B cell (primary cell): ENCODE results near the gene QPCT. TPM values are rescaled to one million over a fixed set of nuclear protein-coding genes. Genes with fewer than 3 reads are reported as not detected.

Source experiments
- ATAC-seq: fragments of 200-7000 bp; cut with Tn5 transposase; one replicate; pipeline ENCODE4 v1.10.0; 2021; ENCODE audit warnings: low read depth, mild to moderate bottlenecking, moderate number of reproducible peaks, moderate library complexity
- CTCF ChIA-PET: fragments of 350-600 bp; sonication (Branson Sonifier 250); formaldehyde crosslinking; loops from one replicate; lab custom pipeline; 2021; ENCODE audit warnings: antibody characterized with exemption, inconsistent platforms; lab: Charles Lee
- POLR2A ChIA-PET: fragments of 350-600 bp; sonication (Branson Sonifier 250); formaldehyde crosslinking; loops from one replicate; lab custom pipeline; 2021; ENCODE audit warnings: antibody characterized with exemption; lab: Charles Lee
- DNase-seq: peaks from one replicate; pipeline ENCODE4 v3.0.0; 2013
- H2AFZ ChIP-seq: 2 replicates; pipeline ENCODE4 v1.6.1; 2012; ENCODE audit warnings: mild to moderate bottlenecking, low read depth, low read length; ENCODE audit not compliant: insufficient read depth, poor library complexity, severe bottlenecking
- H3K27ac ChIP-seq, 2 donors: 1 replicate in 1 of 2; 2 replicates in 1 of 2; pipeline ENCODE4 v1.5.1; 2012 to 2013; ENCODE audit warnings: low read length in 2 of 2, mild to moderate bottlenecking in 2 of 2, moderate library complexity in 1 of 2
- H3K27me3 ChIP-seq, 4 experiments: fragments of 200-600 bp in 1 of 4; sonication (generic) in 1 of 4; replicated peaks in 1 of 4; 1 replicate in 2 of 4; 2 replicates in 2 of 4; pipeline versions ENCODE4 v1.6.1 to v1.7.0; 2013 to 2016; ENCODE audit warnings: low read length in 3 of 4, mild to moderate bottlenecking in 2 of 4, mixed read lengths in 1 of 4, moderate library complexity in 1 of 4; ENCODE audit not compliant: insufficient read depth in 4 of 4, control insufficient read depth in 3 of 4; ENCODE audit errors: control extremely low read depth in 1 of 4
- H3K36me3 ChIP-seq, 2 experiments: replicated peaks in 1 of 2; 1 replicate in 1 of 2; 2 replicates in 1 of 2; pipeline versions ENCODE4 v1.6.1 to v1.7.1; 2013; ENCODE audit warnings: low read length in 1 of 2; ENCODE audit not compliant: insufficient read depth in 2 of 2, control insufficient read depth in 1 of 2; ENCODE audit errors: control extremely low read depth in 1 of 2, extremely low read depth in 1 of 2
- H3K4me1 ChIP-seq, 2 donors: fragments of 200-600 bp in 1 of 2; sonication (generic) in 1 of 2; 1 replicate in 1 of 2; 2 replicates in 1 of 2; pipeline versions ENCODE4 v1.5.1 to v1.6.1; 2013 to 2017; ENCODE audit warnings: low read length in 2 of 2; ENCODE audit not compliant: control insufficient read depth in 2 of 2, insufficient read depth in 2 of 2
- H3K4me2 ChIP-seq: replicated peaks from 2 replicates; pipeline ENCODE3; 2012; ENCODE audit warnings: mild to moderate bottlenecking, low read depth, low read length; ENCODE audit not compliant: poor library complexity, severe bottlenecking
- H3K4me3 ChIP-seq, 5 experiments: fragments of 200-600 bp in 1 of 5; sonication (generic) in 1 of 5; 1 replicate in 3 of 5; 2 replicates in 2 of 5; pipeline versions ENCODE4 v1.5.1 to v1.7.0; 2011 to 2016; ENCODE audit warnings: low read length in 4 of 5, mild to moderate bottlenecking in 4 of 5, low read depth in 2 of 5, control low read depth in 1 of 5, moderate library complexity in 1 of 5; ENCODE audit not compliant: insufficient read depth in 1 of 5; ENCODE audit errors: control extremely low read depth in 1 of 5, extremely low read depth in 1 of 5
- H3K79me2 ChIP-seq: fragments of 200-600 bp; sonication (generic); one replicate; pipeline ENCODE4 v1.6.0; 2016; ENCODE audit warnings: low read length; ENCODE audit not compliant: control insufficient read depth, insufficient read depth
- H3K9ac ChIP-seq: fragments of 200-600 bp; sonication (generic); 2 replicates; pipeline ENCODE4 v1.6.1; 2017; ENCODE audit warnings: mild to moderate bottlenecking, low read length, moderate library complexity
- H3K9me3 ChIP-seq, 3 donors: one replicate each; pipeline versions ENCODE4 v1.6.1 to v1.7.1; 2013; ENCODE audit warnings: low read length in 2 of 3; ENCODE audit not compliant: control insufficient read depth in 2 of 3, insufficient read depth in 1 of 3; ENCODE audit errors: control extremely low read depth in 1 of 3
- H4K20me1 ChIP-seq: 2 replicates; pipeline ENCODE4 v1.6.0; 2012; ENCODE audit warnings: mild to moderate bottlenecking, low read length; ENCODE audit not compliant: insufficient read depth, control insufficient read depth, poor library complexity, severe bottlenecking
- H3K27ac Mint-ChIP-seq: one replicate; pipeline ENCODE4 v1.8.0; 2021; ENCODE audit warnings: mixed read lengths
- H3K27me3 Mint-ChIP-seq: one replicate; pipeline ENCODE4 v1.8.0; 2021; ENCODE audit warnings: mixed read lengths
- H3K4me1 Mint-ChIP-seq: one replicate; pipeline ENCODE4 v1.8.0; 2021; ENCODE audit warnings: mixed read lengths
- H3K4me3 Mint-ChIP-seq: one replicate; pipeline ENCODE4 v1.8.0; 2021; ENCODE audit warnings: mixed read lengths
- H3K9me3 Mint-ChIP-seq: one replicate; pipeline ENCODE4 v1.8.0; 2022; ENCODE audit warnings: mixed read lengths; ENCODE audit not compliant: insufficient read depth
- EZH2 ChIP-seq: IDR thresholded peaks from 2 replicates; pipeline ENCODE4 v1.6.1; 2012; ENCODE audit warnings: borderline replicate concordance, low read depth, mild to moderate bottlenecking, moderate library complexity, low read length; ENCODE audit not compliant: insufficient read depth, poor library complexity, severe bottlenecking
- WGBS: methylation state at CpG from one replicate; pipeline ENCODE4 v1.1.5; 2013; ENCODE audit warnings: missing lambda C conversion rate; ENCODE audit not compliant: insufficient coverage; 5-methylcytosine and 5-hydroxymethylcytosine counted together
- intact Hi-C: fragments of 100-400 bp; cut with micrococcal nuclease; formaldehyde crosslinking; loops from one replicate; pipeline ENCODE4 v1.10.0; 2022
- polyA plus RNA-seq: library from polyadenylated mRNA; depleted of rRNA; stranded (reverse); fragments of >200 nt; gene quantifications from 2 replicates; pipeline ENCODE4 v1.2.3, GENCODE V29; 2012
- total RNA-seq, 2 donors: library from RNA; stranded (reverse); fragments of 120-200 nt in 1 of 2; gene quantifications; 1 replicate in 1 of 2; 2 replicates in 1 of 2; pipeline versions ENCODE4 v1.2.3 to v1.2.4, GENCODE V29; 2013 to 2022
- TF ChIP-seq, protein P1 (sequence below): fragments of 200-600 bp; IDR thresholded peaks from one replicate; pipeline ENCODE4 v1.8.0; 2022; ENCODE audit warnings: antibody characterized with exemption, mild to moderate bottlenecking

Gene QPCT
- total and polyA plus RNA-seq, 2 donors (not counting 1 experiment from before 2014, with no cell fraction given), result 0.48 to 2.1 TPM

DNA sequence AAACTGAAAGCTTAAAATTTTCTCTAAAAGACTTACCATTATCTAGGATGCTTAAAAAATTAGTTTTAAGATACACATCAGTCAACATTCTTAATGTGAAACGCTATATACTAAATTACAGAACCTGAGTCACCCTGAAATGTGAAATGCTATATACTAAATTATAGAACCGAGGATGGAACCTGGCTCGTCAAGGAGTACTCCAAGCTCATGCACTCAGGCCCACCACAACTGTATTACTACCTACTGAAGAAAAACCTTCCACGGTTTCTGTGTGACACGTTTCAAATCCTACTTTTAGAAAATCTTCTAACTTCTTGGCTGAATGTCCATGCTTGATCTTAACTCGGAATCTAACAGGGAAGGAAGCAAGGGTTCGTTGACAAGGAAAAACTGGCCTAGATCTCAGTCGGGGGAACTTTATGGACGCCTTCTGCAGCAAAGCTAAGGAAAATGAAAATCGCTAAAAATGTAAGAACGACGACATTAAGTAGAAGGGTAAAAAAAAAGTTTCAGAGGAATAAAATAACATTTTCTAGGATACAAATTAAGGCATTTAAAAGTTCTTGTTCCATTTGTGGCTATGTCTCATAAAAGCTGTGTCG is 21.2 kb upstream of the QPCT start:
- Histone ChIP-seq H3K9me3 (no peaks in the 10 kb centered on the region), H3K79me2 (peaks cover 57% of the 10 kb centered on the region), H3K27me3 (no peaks in the 10 kb centered on the region), H3K4me1 (peaks cover 43 to 54% of the 10 kb centered on the region in 2 donors), H4K20me1 (peaks cover 6% of the 10 kb centered on the region), H3K4me3 (peak overlapping the region; percentile 82 to 91 (median 86)), H2AFZ (peak overlapping the region; percentile 86), H3K36me3 (no peaks in the 10 kb centered on the region), H3K4me2 (peak overlapping the region; percentile 73), H3K9ac (peak overlapping the region; percentile 85), H3K27ac (peak overlapping the region; percentile 74 to 87)
- ChIA-PET POLR2A (interaction anchor here (0.5 to 1.6 kb wide), 5 partner anchors 13 to 67 kb away, joined by 3 to 10 read pairs (median 3); no protein-coding TSS in a partner anchor), CTCF (interaction anchor here (0.9 to 2.5 kb wide), 6 partner anchors 9 to 513 kb away, joined by 3 to 10 read pairs (median 4); no protein-coding TSS in a partner anchor)
- peak overlapping the region; percentile 100 for H3K4me3 Mint-ChIP-seq
- TF ChIP-seq, protein P1, sequence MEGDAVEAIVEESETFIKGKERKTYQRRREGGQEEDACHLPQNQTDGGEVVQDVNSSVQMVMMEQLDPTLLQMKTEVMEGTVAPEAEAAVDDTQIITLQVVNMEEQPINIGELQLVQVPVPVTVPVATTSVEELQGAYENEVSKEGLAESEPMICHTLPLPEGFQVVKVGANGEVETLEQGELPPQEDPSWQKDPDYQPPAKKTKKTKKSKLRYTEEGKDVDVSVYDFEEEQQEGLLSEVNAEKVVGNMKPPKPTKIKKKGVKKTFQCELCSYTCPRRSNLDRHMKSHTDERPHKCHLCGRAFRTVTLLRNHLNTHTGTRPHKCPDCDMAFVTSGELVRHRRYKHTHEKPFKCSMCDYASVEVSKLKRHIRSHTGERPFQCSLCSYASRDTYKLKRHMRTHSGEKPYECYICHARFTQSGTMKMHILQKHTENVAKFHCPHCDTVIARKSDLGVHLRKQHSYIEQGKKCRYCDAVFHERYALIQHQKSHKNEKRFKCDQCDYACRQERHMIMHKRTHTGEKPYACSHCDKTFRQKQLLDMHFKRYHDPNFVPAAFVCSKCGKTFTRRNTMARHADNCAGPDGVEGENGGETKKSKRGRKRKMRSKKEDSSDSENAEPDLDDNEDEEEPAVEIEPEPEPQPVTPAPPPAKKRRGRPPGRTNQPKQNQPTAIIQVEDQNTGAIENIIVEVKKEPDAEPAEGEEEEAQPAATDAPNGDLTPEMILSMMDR, result no peak
- no peak for TF ChIP-seq EZH2
- H3K9me3 Mint-ChIP-seq, result no peaks in the 10 kb centered on the region
- ATAC-seq (no peak), DNase-seq (no peak)
- peak overlapping the region; percentile 97 for H3K27ac Mint-ChIP-seq
- peaks cover 56% of the 10 kb centered on the region for H3K4me1 Mint-ChIP-seq
- H3K27me3 Mint-ChIP-seq, result peaks cover 3% of the 10 kb centered on the region
- 10% methylated on average over 5 of the region's 13 CpGs for WGBS
- intact Hi-C loops, result loop anchor here (1.0 to 10.0 kb wide), 2 partner anchors 53 to 1052 kb away; partner anchors contain the start of gene ATL2
